SK-N-SH treated with all-trans-retinoic acid at 6 μM for 48 hours (cell line): ENCODE data around the gene KSR2.
"Not testable (repeated sequence)": the region's sequence is repeated elsewhere in the genome, so short reads cannot be mapped to it uniquely, and the experiment has no call there.

Experiments used
- ATAC-seq: fragments of 200-7000 bp; cut with Tn5 transposase; 3 replicates; pipeline ENCODE4 v1.9.1; 2020; ENCODE audit warnings: mild to moderate bottlenecking, moderate library complexity
- ARNTL ChIP-seq: fragments of 450-650 bp; formaldehyde crosslinking; IDR thresholded peaks from 2 replicates; pipeline ENCODE4 v1.5.0; 2020; ENCODE audit warnings: low read depth, mild to moderate bottlenecking, moderate library complexity, borderline replicate concordance
- BACH2 ChIP-seq: fragments of 250-450 bp; sonication (Bioruptor Pico); IDR thresholded peaks from 2 replicates; pipeline ENCODE4 v1.9.0; 2021; ENCODE audit warnings: mild to moderate bottlenecking, borderline replicate concordance
- CSDC2 ChIP-seq: fragments of 250-450 bp; sonication (Bioruptor Pico); IDR thresholded peaks from 2 replicates; pipeline ENCODE4 v1.5.0; 2020; ENCODE audit warnings: mild to moderate bottlenecking, moderate library complexity
- CSRNP3 ChIP-seq: fragments of 250-450 bp; sonication (Bioruptor Pico); IDR thresholded peaks from 2 replicates; pipeline ENCODE4 v1.5.1; 2021; ENCODE audit warnings: mild to moderate bottlenecking, moderate library complexity
- ESRRG ChIP-seq: fragments of 250-450 bp; sonication (Bioruptor Pico); IDR thresholded peaks from 2 replicates; pipeline ENCODE4 v1.6.1; 2021; ENCODE audit warnings: mild to moderate bottlenecking
- GLIS3 ChIP-seq: fragments of 250-450 bp; sonication (Bioruptor Pico); IDR thresholded peaks from 2 replicates; pipeline ENCODE4 v1.5.0; 2020; ENCODE audit warnings: mild to moderate bottlenecking, moderate library complexity
- ISL1 ChIP-seq: fragments of 250-450 bp; sonication (Bioruptor Pico); IDR thresholded peaks from 2 replicates; pipeline ENCODE4 v2.1.2; 2022; ENCODE audit warnings: mild to moderate bottlenecking, moderate library complexity
- PATZ1 ChIP-seq: fragments of 250-450 bp; sonication (Bioruptor Pico); IDR thresholded peaks from 2 replicates; pipeline ENCODE4 v1.8.0; 2020; ENCODE audit warnings: mild to moderate bottlenecking, moderate library complexity, borderline replicate concordance
- POU6F1 ChIP-seq: fragments of 250-450 bp; sonication (Bioruptor Pico); IDR thresholded peaks from 2 replicates; pipeline ENCODE4 v1.8.0; 2021; ENCODE audit warnings: low read depth, mild to moderate bottlenecking, moderate library complexity, borderline replicate concordance
- PPARA ChIP-seq: fragments of 250-450 bp; sonication (Bioruptor Pico); IDR thresholded peaks from 2 replicates; pipeline ENCODE4 v1.5.0; 2020; ENCODE audit warnings: mild to moderate bottlenecking, borderline replicate concordance
- SNAI2 ChIP-seq: fragments of 250-450 bp; sonication (Bioruptor Pico); IDR thresholded peaks from 2 replicates; pipeline ENCODE4 v1.5.0; 2020; ENCODE audit warnings: mild to moderate bottlenecking, moderate library complexity
- TCF4 ChIP-seq: fragments of 250-450 bp; sonication (Bioruptor Pico); IDR thresholded peaks from 2 replicates; pipeline ENCODE4 v1.8.0; 2021; ENCODE audit warnings: mild to moderate bottlenecking, moderate library complexity, borderline replicate concordance
- TSHZ2 ChIP-seq: fragments of 250-450 bp; sonication (Bioruptor Pico); IDR thresholded peaks from 2 replicates; pipeline ENCODE4 v1.5.0; 2020; ENCODE audit warnings: mild to moderate bottlenecking, moderate library complexity
- ZFP3 ChIP-seq: fragments of 250-450 bp; sonication (Bioruptor Pico); IDR thresholded peaks from 2 replicates; pipeline ENCODE4 v1.5.0; 2020; ENCODE audit warnings: mild to moderate bottlenecking, moderate library complexity
- ZFP30 ChIP-seq: fragments of 450-650 bp; formaldehyde crosslinking; IDR thresholded peaks from 2 replicates; pipeline ENCODE4 v1.5.0; 2022; ENCODE audit warnings: mild to moderate bottlenecking, moderate library complexity
- ZNF565 ChIP-seq: fragments of 450-650 bp; formaldehyde crosslinking; conservative IDR thresholded peaks from 2 replicates; pipeline ENCODE4 v1.5.0; 2020; ENCODE audit warnings: low read depth, mild to moderate bottlenecking, moderate library complexity
- ZNF70 ChIP-seq: fragments of 450-650 bp; formaldehyde crosslinking; IDR thresholded peaks from 2 replicates; pipeline ENCODE4 v1.5.0; 2020; ENCODE audit warnings: mild to moderate bottlenecking, moderate library complexity

The KSR2 gene

GRCh38 chr12:117878605-117879004 lies 90.2 kb downstream of the KSR2 start:
- TF ChIP-seq ZNF565 (CRISPR knock-in tag) (no peak), ZFP3 (CRISPR knock-in tag) (no peak), SNAI2 (CRISPR knock-in tag) (no peak), BACH2 (CRISPR knock-in tag) (no peak), CSDC2 (CRISPR knock-in tag) (no peak), TCF4 (CRISPR knock-in tag) (no peak), ZFP30 (CRISPR knock-in tag) (no peak), ZNF70 (CRISPR knock-in tag) (no peak), PPARA (CRISPR knock-in tag) (no peak), GLIS3 (CRISPR knock-in tag) (no peak)
- TF ChIP-seq, all 23 proteins: peak for 0
- no peak for ATAC-seq

- no peak for TF ChIP-seq TCF4 (CRISPR knock-in tag)
- TF ChIP-seq CSRNP3 (CRISPR knock-in tag), result no peak
- TF ChIP-seq ZFP3 (CRISPR knock-in tag), result no peak
- no peak for TF ChIP-seq TSHZ2
- no peak for TF ChIP-seq ZNF70 (CRISPR knock-in tag)
- no peak for TF ChIP-seq ESRRG (CRISPR knock-in tag)
- no peak for ATAC-seq
Observed at GRCh38 chr12:117876436-117876816, 92.4 kb downstream of the KSR2 start.

- no peak for TF ChIP-seq TSHZ2
- no peak for TF ChIP-seq PATZ1
- ATAC-seq, result no peak
Observed at GRCh38 chr12:117875744-117876435, 92.9 kb downstream of the KSR2 start.

GRCh38 chr12:117874842-117875434 lies 93.9 kb downstream of the KSR2 start:
- TF ChIP-seq ZFP30 (CRISPR knock-in tag) (no peak), TSHZ2 (no peak), ISL1 (CRISPR knock-in tag) (no peak), ARNTL (no peak), POU6F1 (CRISPR knock-in tag) (no peak), ZFP3 (CRISPR knock-in tag) (no peak), ZNF70 (CRISPR knock-in tag) (no peak), CSDC2 (CRISPR knock-in tag) (no peak)
- peak; percentile 89 for ATAC-seq

- not testable (repeated sequence) for ATAC-seq
Observed at GRCh38 chr12:117874198-117874597, 94.6 kb downstream of the KSR2 start.
